Measurements from ENCODE around the gene CAMTA1. TPM values are rescaled to one million over a fixed set of nuclear protein-coding genes. Genes with fewer than 3 reads are reported as not detected.
A peak's percentile ranks its signal among the peaks of the same experiment; 100 is the strongest.

The CAMTA1 gene
- total RNA-seq, 6 donors from 2014 or later: 38.8 to 74.0 (median 46.1) TPM

- Histone ChIP-seq H3K27ac (no peak overlapping the region), H3K4me3 (no peak overlapping the region), H3K27me3 (no peaks in the 10 kb centered on the region), H3K9me3 (no peaks in the 10 kb centered on the region), H3K36me3 (no peaks in the 10 kb centered on the region), H3K4me1 (peaks cover 19 to 26% (median 23%) of the 10 kb centered on the region in 4 donors)
- TF ChIP-seq POLR2AphosphoS5 (IDR thresholded peaks at IDR 0.05): no peak
- TF ChIP-seq CTCF (IDR thresholded peaks at IDR 0.05): no peak
- no peak for TF ChIP-seq EP300 (IDR thresholded peaks at IDR 0.05)
- TF ChIP-seq POLR2A (IDR thresholded peaks at IDR 0.05): no peak
- WGBS, 2 donors: 46 to 51% methylated on average over 11 of the region's 11 CpGs
- peak; percentile 79 to 82 for DNase-seq
- ATAC-seq (ENCODE audit: low FRiP score in 2 of 2): no peak
These were observed 865.5 kb downstream of the CAMTA1 start for GRCh38 chr1:7650801-7651200.

GRCh38 chr1:7651203-7651602, 865.9 kb downstream of the CAMTA1 start:
- WGBS, 2 donors: 83 to 88% methylated on average over 3 to 8 of the region's 8 CpGs
- Histone ChIP-seq H3K27ac (no peak overlapping the region), H3K4me3 (no peak overlapping the region), H3K36me3 (no peaks in the 10 kb centered on the region), H3K9me3 (no peaks in the 10 kb centered on the region), H3K27me3 (no peaks in the 10 kb centered on the region), H3K4me1 (peaks cover 18 to 24% (median 21%) of the 10 kb centered on the region in 4 donors)
- TF ChIP-seq POLR2AphosphoS5 (IDR thresholded peaks at IDR 0.05): no peak
- no peak for TF ChIP-seq CTCF (IDR thresholded peaks at IDR 0.05)
- TF ChIP-seq EP300 (IDR thresholded peaks at IDR 0.05): no peak
- no peak for TF ChIP-seq POLR2A (IDR thresholded peaks at IDR 0.05)
- no peak for DNase-seq
- ATAC-seq (ENCODE audit: low FRiP score in 2 of 2): no peak

GRCh38 chr1:7652061-7652460, 866.8 kb downstream of the CAMTA1 start:
- peaks cover 16 to 19% (median 17%) of the 10 kb centered on the region in 4 donors for H3K4me1 ChIP-seq
- WGBS, 2 donors: 58 to 63% methylated on average over 3 to 7 of the region's 7 CpGs
- ATAC-seq (ENCODE audit: low FRiP score in 2 of 2) (no peak), DNase-seq (no peak)
- H3K27me3 ChIP-seq: no peaks in the 10 kb centered on the region
- H3K4me3 ChIP-seq: no peak overlapping the region
- TF ChIP-seq POLR2AphosphoS5 (IDR thresholded peaks at IDR 0.05) (no peak), EP300 (IDR thresholded peaks at IDR 0.05) (no peak), POLR2A (IDR thresholded peaks at IDR 0.05) (no peak), CTCF (IDR thresholded peaks at IDR 0.05) (no peak)
- no peak overlapping the region for H3K27ac ChIP-seq
- no peaks in the 10 kb centered on the region for H3K9me3 ChIP-seq
- H3K36me3 ChIP-seq: no peaks in the 10 kb centered on the region

- DNase-seq: no peak
- TF ChIP-seq POLR2A (IDR thresholded peaks at IDR 0.05) (no peak), EP300 (IDR thresholded peaks at IDR 0.05) (no peak), CTCF (IDR thresholded peaks at IDR 0.05) (no peak), POLR2AphosphoS5 (IDR thresholded peaks at IDR 0.05) (no peak)
- H3K27ac ChIP-seq: no peak overlapping the region
- no peaks in the 10 kb centered on the region for H3K36me3 ChIP-seq
- H3K4me3 ChIP-seq: no peak overlapping the region
- no peaks in the 10 kb centered on the region for H3K9me3 ChIP-seq
- H3K4me1 ChIP-seq: peaks cover 11 to 16% (median 12%) of the 10 kb centered on the region in 4 donors
- no peaks in the 10 kb centered on the region for H3K27me3 ChIP-seq
- WGBS, 2 donors: 83 to 89% methylated on average over 10 to 12 of the region's 12 CpGs
- ATAC-seq (ENCODE audit: low FRiP score in 2 of 2): no peak
These were observed 867.4 kb downstream of the CAMTA1 start for GRCh38 chr1:7652515-7653098.

GRCh38 chr1:7654725-7655124, 869.5 kb downstream of the CAMTA1 start:
- no peaks in the 10 kb centered on the region for H3K36me3 ChIP-seq
- ATAC-seq (ENCODE audit: low FRiP score in 2 of 2) (no peak), DNase-seq (no peak)
- peaks cover 0 to 3% (median 0%) of the 10 kb centered on the region in 4 donors for H3K4me1 ChIP-seq
- no peak overlapping the region for H3K4me3 ChIP-seq
- H3K27me3 ChIP-seq: no peaks in the 10 kb centered on the region
- no peaks in the 10 kb centered on the region for H3K9me3 ChIP-seq
- TF ChIP-seq EP300 (IDR thresholded peaks at IDR 0.05) (no peak), POLR2AphosphoS5 (IDR thresholded peaks at IDR 0.05) (no peak), POLR2A (IDR thresholded peaks at IDR 0.05) (no peak), CTCF (IDR thresholded peaks at IDR 0.05) (no peak)
- 79 to 87% methylated on average over 1 of the region's 1 CpG for WGBS, 2 donors
- H3K27ac ChIP-seq: no peak overlapping the region

All from upper lobe of left lung (tissue), 6 donors.